Measurements from ENCODE around the gene NRF1.

The NRF1 gene

DNA sequence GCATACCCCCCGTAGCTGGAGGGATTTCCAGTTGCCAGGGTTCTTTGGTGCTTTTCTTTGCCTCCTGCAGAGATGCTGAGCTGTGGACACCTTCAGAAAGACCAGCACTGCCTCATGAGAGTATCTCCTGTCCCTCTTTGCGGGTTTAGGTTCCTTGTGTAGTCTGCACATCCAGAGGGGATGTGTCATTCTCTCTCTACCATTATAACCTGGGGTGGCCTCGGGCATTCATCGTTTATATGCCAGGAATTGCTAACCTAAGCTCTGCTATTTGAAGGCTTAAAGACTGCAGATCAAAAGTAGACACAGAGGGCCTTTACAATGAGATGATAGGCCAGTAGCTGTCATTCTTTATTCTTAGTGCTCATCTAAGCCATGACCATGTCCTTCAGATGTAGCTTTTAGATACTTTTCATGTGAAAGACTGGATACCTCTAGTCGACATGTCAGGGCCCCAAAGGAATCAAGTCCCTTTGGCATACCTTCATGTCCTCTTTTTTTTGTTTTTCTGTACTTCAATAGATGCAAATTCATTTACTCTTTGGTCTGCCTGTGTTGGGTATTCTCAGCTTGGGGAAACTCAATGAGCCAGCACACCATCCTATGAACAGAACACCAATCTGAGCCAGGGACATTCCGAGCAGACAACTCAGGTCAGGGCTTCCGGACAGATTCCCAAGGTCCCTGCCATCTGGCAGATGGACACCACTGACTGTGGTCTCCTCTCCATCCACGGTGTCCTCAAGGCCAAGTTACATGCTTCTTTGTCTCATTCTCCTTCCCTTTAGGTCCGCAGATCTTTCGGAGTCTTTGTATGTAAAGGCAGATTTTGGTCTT lies 129.3 kb downstream of the NRF1 start:
- DNase-seq = no peak

DNA sequence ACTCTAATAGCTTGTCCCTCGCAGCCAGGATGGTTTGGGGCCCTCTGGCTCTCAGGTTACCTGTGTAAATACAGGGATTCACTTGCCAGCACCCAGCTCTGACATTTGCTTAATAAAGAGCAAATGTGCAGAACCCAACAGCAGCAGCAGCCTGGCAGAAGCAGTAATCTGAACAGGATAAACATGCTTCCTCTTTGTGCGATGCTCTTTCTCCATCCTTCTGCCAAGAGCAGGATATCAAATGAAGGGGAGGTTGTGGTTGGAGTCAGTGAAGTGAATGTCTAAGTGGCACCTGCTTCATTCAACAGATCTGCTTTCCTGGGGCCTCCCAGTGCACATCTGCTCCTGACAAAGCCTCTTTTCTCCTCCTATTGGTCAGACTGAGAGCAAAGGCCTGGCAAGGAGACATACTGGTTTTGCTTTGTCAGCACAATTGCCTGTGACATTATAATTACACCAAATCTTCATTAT lies 130.3 kb downstream of the NRF1 start:
- no peak for DNase-seq

DNA sequence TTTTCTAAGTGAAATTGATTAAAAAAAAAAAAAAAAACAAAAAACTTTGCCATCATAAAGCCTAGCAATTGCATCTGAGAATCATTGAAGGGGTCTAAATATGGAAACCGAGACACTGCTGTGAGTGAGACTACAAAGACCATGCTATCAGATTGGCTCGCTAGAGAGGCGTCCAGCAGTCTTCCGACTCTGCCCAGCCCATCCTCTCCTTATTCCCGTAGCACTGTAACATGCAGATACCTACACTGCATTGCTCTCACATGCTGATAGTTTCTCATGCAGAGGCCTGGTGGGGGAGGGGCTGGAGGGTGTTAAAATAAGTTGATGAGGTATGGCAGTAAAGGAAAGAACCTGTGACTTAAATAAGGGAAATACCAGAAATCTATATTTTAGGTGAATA lies 130.7 kb downstream of the NRF1 start:
- no peak for DNase-seq

DNA sequence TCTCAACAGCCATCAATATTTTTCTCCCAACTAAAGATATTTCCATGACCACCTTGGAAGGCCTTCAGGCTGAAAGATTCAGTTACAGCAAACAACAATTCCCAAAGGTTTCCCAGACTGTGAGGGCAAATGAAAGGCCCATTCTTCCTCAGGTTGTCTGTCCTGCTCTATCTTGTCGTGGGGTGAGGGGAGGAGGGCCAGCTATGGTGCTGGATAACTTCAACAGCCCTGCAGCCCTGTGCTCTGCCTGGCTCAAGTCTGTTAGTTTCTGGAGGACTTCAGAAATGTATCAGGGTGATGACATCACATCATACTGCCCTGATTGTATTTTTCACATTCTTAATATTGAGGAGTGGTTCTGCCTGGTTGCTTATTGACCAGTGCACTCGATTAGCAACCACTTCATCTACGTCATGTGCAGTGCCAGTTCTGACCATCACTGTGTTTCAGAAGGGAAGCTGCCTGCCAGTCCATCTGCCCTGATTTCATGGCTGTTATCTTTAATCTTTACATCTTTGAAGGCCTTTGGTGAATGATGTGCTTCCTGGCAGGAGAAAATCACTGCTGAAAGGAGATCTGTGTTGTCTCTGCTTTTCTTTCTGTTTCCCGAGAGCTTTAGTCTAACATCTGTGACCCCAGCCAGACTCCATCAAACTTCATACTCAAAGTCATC lies 135.5 kb downstream of the NRF1 start:
- no peak for DNase-seq

DNA sequence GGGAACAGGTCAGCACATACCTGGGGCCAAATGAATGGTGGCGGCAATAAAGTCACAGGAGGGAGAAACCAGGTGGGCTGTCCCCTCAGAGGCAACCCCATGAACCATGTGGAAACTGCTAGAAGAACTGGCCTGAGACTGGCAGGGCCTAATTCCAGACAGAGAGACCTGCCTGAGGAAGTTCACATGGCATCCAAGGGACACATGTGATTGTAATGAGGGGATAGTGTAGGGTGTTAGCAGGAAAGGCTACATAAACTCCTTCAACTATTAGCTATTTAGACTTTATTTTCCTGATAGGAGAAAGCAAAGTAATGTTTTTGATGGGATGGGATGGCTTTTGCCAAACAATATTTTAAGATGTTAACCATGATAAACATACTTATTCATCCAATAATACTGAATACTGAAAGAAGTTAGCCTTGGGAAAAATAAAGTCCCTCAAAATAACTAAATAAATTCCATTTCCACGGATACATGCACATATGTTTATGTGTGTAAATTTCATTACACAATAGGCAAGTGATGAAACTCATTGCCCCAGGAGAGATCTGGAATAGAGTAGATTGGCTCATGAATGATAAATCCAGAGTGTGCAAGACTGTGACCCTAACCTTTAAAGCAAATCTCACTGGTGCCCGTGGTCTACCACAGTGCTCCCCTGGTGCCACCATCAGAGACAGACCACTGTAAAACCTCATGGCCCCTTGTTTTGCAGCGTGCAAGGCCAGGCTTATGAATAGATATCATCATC lies 137.0 kb downstream of the NRF1 start:
- no peak for DNase-seq

DNA sequence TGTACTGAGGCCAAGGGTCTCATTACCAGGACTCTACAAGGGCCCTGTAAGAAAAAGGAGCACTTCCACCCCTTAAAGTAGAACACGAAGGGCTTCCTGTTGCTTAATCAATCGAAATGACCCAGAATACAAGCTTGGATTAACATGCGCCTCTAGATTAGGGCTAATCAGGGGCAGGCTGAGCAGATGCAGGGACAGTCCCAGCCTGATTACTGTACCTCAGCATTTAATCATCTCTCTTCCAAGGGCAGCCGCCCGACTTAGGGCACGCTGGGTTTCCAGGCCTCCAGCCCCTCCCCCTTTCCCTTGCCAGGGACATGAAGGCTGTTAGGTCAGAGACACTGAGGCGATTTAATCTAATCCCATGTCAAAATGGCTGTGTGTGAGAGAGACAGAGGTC lies 138.6 kb downstream of the NRF1 start:
- no peak for DNase-seq

DNA sequence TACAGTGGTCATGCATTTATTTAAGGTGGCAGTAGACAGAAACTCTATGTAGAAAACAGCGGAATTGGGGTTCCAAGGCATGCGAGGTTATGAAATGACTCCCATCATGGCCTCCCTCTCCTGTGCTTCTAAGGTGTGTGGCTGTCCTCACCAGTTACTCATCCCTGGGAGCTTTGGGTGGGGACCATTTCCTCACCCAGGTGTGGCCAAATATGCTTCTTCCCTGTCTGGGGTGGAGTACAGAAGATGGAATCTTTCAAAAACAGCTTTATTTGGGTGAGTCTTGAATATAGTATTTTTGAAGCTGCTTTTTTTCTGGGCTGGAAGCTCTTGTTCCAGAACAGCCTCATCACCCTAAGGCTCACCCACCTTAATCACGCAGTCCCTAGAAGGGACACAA lies 139.0 kb downstream of the NRF1 start:
- DNase-seq = no peak

DNA sequence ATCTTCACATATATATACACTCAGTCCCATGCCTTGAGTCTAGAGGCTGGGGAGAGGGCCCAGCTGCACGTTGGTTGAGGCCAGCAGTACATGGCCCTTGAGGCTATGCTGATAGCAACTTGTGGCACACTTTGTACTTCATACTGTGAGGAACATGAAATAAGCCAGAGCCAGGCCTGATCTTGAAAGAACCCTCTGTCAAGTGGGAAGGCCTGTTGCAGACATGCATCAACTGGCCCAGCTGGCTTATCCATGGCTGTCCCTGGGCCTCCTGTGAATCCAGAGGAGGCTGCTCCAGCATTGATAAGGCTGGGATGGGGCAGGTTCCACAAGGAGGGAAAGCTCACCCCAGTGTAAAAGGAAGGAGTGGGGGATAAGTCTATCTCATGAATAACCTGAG lies 140.4 kb downstream of the NRF1 start:
- no peak for DNase-seq

DNA sequence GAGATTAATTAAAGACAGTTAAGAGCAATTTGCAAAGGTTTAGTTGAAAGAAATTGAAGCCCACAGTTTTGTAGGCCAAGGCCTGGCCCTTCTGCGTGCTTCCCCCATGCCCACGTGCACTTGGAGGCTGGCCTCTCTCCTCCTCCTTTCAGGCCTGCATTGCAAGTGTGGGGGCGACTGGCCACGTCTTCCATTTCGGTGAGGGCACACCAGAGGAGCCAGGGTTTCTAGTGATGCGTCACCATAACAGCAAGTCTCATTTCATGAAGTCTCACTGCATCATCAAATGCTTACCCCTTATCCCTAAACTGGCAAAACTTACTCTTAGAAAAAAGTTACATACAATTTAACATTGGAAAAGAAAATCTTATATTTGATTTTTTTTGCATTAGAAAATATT lies 141.2 kb downstream of the NRF1 start:
- no peak for DNase-seq

DNA sequence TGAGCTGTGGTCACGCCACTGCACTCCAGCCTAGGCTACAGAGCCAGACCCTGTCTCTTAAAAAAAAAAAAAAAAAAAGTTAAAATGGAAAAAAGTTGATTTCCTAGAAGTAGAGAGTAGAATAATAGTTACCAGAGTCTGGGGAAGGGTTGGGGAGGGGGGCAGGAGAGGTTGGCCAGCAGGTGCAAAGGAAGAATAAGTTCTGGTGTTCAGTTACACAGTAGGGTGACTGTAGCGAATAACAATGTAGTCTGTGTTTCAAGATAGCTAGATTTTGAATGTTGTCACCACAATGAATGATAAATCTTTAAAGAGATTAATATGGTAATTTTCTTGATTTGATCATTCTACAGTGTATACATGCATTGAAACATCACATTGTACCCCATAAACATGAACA lies 142.9 kb downstream of the NRF1 start:
- no peak for DNase-seq

DNA sequence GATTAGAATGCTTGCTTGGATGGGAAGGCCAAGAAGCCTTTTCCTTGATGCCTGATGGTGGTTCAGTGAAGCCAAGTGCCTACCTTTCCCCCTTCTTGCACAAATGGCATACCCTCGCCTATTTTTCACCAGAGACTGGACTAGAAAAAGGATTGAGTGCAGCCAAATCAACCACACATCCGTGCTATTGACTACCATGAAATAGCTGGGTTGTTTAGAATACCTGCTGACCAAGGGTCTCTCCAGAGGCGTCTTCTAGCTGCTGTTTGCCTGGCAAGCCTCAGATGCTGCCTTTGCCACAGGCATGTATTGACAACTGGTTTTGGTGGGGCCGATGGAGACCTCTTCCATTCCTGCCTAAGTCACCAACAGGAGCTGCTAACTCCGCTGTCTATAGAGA lies 146.5 kb downstream of the NRF1 start:
- no peak for DNase-seq

DNA sequence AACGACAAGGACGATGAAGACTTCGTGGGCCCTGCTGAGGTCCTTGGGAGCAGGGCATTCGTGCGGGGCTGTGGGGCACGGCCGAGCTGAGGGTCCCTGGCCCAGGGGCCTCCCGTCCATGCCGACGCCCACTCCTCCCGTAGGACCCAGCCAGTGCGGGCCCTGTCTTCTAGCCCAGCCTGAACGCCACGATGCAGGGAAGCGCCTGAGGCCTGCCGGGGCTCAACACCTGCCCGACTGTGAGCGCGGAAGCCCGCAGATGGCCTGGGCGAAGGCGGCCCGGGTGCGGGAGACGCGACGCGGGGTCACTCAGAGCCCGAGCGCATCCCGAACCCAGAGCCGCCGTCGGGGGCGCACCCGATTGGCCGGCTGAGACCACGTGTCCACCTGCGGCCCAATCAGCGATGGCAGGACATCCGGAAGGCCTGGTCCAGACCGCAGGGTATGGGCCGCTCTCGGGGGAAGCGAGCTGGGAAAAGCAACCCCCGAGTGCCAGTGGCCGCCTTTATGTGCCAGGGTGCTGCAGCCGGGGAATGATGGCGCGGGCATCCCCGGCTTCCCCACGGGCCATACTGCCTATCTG lies 151.0 kb downstream of the NRF1 start:
- no peak for DNase-seq

DNA sequence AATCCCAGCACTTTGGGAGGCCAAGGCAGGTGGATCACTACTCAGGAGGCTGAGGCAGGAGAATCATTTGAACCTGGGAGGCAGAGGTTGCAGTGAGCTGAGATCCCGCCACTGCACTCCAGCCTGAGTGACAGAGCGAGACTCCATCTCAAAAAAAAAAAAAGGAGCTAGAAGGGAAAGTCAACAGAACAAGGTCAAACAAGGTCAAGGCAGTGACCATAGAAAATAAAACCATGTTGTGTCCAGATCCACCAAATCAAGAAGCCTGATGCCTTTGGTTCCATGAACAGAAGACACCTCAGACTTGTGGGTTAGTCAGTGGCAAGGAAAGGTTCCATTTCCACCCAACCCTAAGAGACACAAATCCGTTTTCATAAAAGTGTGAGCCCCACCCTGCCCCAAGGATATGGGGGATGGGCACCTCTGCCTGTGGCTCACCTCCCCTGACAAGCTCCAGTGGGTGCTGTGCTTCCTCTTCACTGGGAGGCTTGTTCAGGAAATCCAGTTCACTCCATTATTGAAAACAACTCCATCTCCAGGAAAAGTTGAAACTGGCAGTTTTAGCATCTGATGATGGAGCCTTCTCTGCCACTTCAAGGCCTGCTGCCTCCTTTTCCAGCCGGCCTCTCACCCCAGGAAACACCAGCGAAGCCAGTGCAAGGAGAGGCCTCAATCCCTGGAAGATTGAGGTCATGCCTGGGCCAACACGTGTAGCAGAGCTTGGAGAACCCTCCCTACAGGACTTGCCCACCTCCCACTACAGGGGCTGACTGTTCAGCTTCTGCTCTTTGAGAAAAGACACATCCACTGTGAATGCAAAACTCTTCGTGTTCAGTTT lies 152.9 kb downstream of the NRF1 start:
- no peak for DNase-seq

DNA sequence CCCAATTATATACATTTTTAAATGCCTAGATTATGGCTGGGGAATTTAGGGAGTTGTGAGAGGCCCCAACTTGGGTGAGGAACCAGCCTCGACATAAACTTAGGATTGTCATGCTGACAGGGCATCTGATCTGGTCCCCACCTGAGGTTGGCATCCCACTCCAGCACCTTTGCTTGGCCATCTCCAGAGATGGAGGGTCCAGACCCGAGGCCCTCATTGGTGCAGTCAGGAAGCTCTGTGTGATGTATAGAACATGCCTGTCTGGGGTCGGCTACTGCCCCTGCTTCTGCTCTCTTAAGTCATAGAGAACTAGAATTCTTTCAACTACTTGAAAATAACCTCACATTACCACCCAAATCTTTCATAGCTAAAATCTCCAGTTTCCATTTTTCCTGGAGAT lies 153.8 kb downstream of the NRF1 start:
- no peak for DNase-seq

DNA sequence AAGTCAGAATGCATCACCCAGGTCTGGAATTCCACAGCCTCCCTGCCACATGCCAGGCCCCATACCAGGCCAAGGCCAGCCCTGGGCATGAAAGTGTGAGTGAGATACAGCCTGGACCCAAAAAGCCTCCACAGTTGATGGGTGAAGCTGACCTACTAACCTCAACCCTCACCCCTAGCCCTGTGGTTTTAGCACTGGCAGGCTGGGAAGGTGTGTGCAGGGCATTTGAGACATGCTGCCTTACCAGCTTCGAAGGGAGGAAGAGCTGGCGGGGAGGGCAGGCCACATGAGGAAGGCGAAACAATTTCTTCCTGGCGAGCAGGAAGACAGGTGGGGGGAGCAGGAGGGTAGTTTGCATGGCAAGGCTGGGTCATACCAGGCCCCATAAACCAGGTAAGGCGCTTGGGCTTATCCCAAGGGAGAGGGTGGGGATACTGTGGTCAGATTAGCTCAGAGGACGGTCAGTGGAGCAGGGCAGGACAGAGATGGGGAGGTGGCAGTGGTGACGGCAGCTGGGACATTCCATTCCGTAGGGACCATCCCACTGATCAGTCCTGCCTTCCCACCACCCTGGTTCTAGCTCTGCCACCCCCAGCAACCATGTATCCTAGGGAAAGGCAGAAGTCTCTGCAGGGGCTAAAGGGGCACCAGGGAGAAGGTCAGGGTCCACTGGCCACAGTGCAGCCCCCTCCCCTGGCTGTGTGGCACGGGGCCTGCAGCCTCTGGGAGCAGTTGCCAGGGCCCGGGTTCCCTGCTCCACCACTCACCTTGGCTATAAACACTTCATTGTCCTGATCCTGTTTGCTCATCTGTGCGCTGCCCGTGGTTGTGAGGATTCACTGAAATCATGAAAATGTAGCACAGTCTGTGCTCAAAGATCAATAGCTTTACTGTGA lies 155.8 kb downstream of the NRF1 start:
- no peak for DNase-seq

DNA sequence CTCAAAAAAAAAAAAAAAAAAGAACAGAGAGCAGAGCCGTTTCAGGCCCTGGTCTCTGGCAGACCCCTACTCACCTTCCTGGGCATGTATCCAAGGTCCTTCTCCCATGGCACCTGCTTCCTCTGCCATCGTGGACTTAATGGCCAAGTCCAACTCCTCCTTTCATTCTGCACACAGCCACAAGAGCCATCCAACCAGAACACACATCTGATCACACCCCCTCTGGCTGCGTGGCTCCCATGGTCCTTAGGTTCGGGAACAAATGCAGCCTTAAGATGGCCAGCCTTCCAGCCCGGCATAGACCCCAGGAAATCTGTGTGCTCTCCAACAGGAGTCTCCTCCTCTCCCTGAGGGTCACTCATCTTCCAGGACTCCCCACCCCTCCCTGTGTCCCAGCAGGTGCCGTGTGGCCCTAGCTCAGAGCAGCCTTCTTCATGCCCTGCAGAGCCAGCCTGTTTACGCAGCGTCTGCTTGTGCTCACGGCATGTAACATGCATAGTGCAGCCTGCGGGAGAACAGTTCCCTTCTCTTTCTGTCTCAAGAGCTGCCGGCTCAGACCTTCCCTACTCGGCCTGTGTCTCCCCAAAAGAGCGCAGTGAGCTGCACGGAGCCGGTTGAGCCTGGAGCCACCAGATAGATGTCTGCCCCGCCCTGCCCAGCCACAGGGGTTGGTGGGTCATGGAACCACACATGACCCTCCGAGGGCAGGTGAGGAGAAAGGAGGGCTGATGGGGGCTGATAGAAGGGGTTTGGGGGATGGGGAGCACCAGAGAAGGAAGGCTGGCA lies 157.3 kb downstream of the NRF1 start:
- DNase-seq = no peak

DNA sequence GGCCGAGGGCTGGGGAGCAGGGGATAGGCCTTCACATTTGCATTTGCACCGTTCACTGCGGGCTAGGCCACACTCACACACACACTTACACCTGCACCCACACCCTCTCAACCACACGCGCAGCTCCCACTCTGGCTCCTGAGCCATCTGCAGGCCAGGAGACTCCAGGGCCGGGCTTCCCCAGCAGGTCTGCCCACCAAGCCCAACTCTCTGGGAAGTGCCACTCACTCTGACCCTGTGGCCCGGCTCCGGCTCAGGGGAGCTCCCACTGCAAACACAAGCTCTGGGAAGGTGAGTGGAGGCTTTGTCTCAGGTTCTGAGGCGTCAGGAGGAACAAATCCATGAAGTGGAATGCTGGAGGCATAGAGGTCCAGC lies 157.9 kb downstream of the NRF1 start:
- no peak for DNase-seq

DNA sequence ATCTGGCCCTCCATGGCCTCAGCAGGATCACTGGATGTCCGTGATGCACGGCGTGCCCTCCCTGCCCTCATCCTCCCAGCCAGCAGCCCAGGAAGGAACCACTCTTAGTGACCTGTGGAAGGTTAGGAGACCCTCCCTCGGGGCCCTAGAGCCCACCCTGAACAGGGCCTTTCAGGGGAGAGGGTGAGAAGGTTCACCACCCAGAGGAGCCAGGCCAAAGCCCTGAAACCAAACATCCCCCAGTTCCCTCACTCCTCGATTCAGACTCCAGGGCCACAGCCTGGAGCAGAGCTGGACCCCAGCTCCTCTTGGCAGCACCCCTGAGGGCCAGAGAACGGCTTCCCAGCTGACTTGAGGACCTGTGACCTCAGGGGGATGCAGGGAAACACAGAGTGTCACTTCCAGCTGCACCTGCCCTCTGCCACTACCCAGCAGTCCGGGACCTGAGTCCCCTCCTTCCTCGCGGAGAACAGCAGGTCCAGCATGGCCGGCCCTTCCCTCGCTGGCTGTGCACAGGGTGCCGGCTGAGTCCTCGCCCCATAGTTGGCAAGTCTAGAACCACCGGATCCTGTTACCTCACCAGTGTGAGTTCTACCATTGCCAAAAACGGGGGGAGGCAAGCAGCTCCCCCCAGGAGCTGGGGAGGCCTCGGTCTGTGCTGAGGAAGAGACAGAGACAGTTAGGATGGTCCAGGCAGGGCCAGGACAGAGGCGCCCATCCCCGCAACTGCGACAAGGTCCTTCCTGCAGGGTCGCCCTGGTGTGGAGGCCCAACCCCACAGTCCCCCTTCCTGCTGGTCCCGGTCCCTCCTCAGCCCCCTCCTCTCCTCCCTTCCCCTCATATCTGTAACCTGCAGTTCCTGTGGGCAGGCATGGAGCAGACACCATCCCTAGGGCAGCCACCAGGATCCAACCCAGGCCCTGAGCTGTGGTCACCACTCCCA lies 158.6 kb downstream of the NRF1 start:
- no peak for DNase-seq

Data from suppressor macrophage (primary cell).